Loucy (cell line): ENCODE results near the gene OLFML1.

Experiments used
- CTCF ChIP-seq: fragments of 200-600 bp; sonication (generic); conservative IDR thresholded peaks from 2 replicates; pipeline ENCODE4 v1.5.1; 2014; ENCODE audit warnings: mild to moderate bottlenecking, antibody characterized with exemption, low read length
- EZH2phosphoT487 ChIP-seq: fragments of 200-600 bp; IDR thresholded peaks from 2 replicates; pipeline ENCODE4 v1.6.1; 2018; ENCODE audit warnings: antibody characterized with exemption, mild to moderate bottlenecking, moderate library complexity, borderline replicate concordance

GRCh38 chr11:7492253-7492652 lies 6.9 kb downstream of the OLFML1 start:
- TF ChIP-seq CTCF: no peak
- no peak for TF ChIP-seq EZH2phosphoT487
